Loucy (cell line): ENCODE data around the gene UNC93A.

Source experiments
- H2AFZ ChIP-seq: fragments of 200-600 bp; sonication (generic); 2 replicates; pipeline ENCODE4 v1.6.0; 2016; ENCODE audit warnings: antibody characterized with exemption, mild to moderate bottlenecking, low read length, moderate library complexity
- H3F3A ChIP-seq: fragments of 200-600 bp; 2 replicates; pipeline ENCODE4 v1.6.0; 2016; ENCODE audit warnings: antibody characterized with exemption, low read depth, mild to moderate bottlenecking
- H3K27me3 ChIP-seq: fragments of 200-600 bp; sonication (generic); 2 replicates; pipeline ENCODE4 v1.6.1; 2014; ENCODE audit warnings: low read length, mild to moderate bottlenecking; ENCODE audit not compliant: insufficient read depth, poor library complexity, severe bottlenecking
- H3K36me3 ChIP-seq: fragments of 200-600 bp; sonication (generic); 2 replicates; pipeline ENCODE4 v1.6.1; 2016; ENCODE audit warnings: low read length; ENCODE audit not compliant: insufficient read depth
- H3K4me1 ChIP-seq: fragments of 200-600 bp; sonication (generic); 2 replicates; pipeline ENCODE4 v1.5.1; 2014; ENCODE audit warnings: low read length, mild to moderate bottlenecking; ENCODE audit not compliant: insufficient read depth, poor library complexity, severe bottlenecking
- H3K4me2 ChIP-seq: fragments of 200-600 bp; sonication (generic); 2 replicates; pipeline ENCODE4 v1.6.0; 2014; ENCODE audit warnings: antibody characterized with exemption, low read length, low read depth, mild to moderate bottlenecking; ENCODE audit not compliant: poor library complexity, severe bottlenecking
- H3K4me3 ChIP-seq: fragments of 200-600 bp; sonication (generic); 2 replicates; pipeline ENCODE4 v1.5.1; 2014; ENCODE audit warnings: low read length, mild to moderate bottlenecking, mixed read lengths; ENCODE audit not compliant: poor library complexity, severe bottlenecking
- H3K79me2 ChIP-seq: fragments of 200-600 bp; sonication (generic); 2 replicates; pipeline ENCODE4 v1.6.1; 2014; ENCODE audit warnings: low read length; ENCODE audit not compliant: insufficient read depth
- H3K9ac ChIP-seq: fragments of 200-600 bp; sonication (generic); 2 replicates; pipeline ENCODE4 v1.6.0; 2014; ENCODE audit warnings: mild to moderate bottlenecking, low read depth, low read length, moderate library complexity; ENCODE audit not compliant: poor library complexity, severe bottlenecking
- H3K9me2 ChIP-seq: fragments of 200-600 bp; sonication (generic); replicated peaks from 2 replicates; pipeline ENCODE4 v1.6.1; 2016; ENCODE audit warnings: low read depth, low read length, mixed read lengths
- H3K9me3 ChIP-seq: fragments of 200-600 bp; sonication (generic); 2 replicates; pipeline ENCODE4 v1.6.1; 2014; ENCODE audit warnings: mild to moderate bottlenecking, antibody characterized with exemption, low read length, low read depth; ENCODE audit not compliant: insufficient read depth
- H4K20me1 ChIP-seq: fragments of 200-600 bp; sonication (generic); 2 replicates; pipeline ENCODE4 v1.6.0; 2014; ENCODE audit warnings: antibody characterized with exemption, low read length, mild to moderate bottlenecking; ENCODE audit not compliant: insufficient read depth, poor library complexity, severe bottlenecking
- EZH2phosphoT487 ChIP-seq: fragments of 200-600 bp; IDR thresholded peaks from 2 replicates; pipeline ENCODE4 v1.6.1; 2018; ENCODE audit warnings: antibody characterized with exemption, mild to moderate bottlenecking, moderate library complexity, borderline replicate concordance
- TF ChIP-seq, protein P1 (sequence below): fragments of 200-600 bp; sonication (generic); conservative IDR thresholded peaks from 2 replicates; pipeline ENCODE4 v1.5.1; 2014; ENCODE audit warnings: mild to moderate bottlenecking, antibody characterized with exemption, low read length

UNC93A gene

DNA sequence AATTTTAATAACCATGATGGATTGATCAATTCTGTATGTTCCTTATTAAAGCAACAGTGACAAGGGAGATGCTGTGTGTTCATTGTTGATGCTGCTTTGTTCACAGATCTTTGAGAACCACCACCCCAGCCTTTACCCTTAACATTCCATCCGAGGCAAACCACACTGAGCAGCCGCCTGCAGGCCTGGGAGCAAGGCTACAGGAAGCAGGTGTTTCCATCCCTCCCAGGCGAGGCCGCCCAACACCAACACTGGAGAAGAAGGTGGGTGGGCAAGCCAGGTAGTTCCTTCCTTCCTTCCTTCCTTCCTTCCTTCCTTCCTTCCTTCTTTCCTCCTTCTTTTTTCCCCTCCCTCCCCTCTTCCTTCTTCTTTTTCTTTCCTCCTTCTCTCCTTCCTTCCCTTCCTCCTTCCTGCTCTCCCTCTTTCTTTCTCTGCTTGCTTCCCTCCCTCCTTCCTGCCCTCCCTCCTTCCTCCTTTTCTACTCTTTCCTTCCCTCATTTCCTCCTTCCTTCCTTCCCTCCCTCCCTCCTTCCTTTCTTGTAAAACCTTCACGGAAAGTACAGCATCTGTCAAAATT, 47.5 kb downstream of the UNC93A start:
- Histone ChIP-seq H3K36me3 (no peaks in the 10 kb centered on the region), H3K4me3 (no peak overlapping the region), H3K9me3 (no peaks in the 10 kb centered on the region), H3K4me1 (no peaks in the 10 kb centered on the region), H3K27me3 (no peaks in the 10 kb centered on the region), H3F3A (no peaks in the 10 kb centered on the region), H3K9ac (no peak overlapping the region), H3K9me2 (no peaks in the 10 kb centered on the region), H3K79me2 (no peaks in the 10 kb centered on the region), H3K4me2 (no peak overlapping the region), H2AFZ (no peak overlapping the region), H4K20me1 (no peaks in the 10 kb centered on the region)
- TF ChIP-seq, protein P1, sequence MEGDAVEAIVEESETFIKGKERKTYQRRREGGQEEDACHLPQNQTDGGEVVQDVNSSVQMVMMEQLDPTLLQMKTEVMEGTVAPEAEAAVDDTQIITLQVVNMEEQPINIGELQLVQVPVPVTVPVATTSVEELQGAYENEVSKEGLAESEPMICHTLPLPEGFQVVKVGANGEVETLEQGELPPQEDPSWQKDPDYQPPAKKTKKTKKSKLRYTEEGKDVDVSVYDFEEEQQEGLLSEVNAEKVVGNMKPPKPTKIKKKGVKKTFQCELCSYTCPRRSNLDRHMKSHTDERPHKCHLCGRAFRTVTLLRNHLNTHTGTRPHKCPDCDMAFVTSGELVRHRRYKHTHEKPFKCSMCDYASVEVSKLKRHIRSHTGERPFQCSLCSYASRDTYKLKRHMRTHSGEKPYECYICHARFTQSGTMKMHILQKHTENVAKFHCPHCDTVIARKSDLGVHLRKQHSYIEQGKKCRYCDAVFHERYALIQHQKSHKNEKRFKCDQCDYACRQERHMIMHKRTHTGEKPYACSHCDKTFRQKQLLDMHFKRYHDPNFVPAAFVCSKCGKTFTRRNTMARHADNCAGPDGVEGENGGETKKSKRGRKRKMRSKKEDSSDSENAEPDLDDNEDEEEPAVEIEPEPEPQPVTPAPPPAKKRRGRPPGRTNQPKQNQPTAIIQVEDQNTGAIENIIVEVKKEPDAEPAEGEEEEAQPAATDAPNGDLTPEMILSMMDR, result no peak
- TF ChIP-seq EZH2phosphoT487, result no peak

- Histone ChIP-seq H3K36me3 (no peaks in the 10 kb centered on the region), H3K4me2 (no peak overlapping the region), H3K4me3 (no peak overlapping the region), H3K9ac (no peak overlapping the region), H4K20me1 (no peaks in the 10 kb centered on the region), H3F3A (no peaks in the 10 kb centered on the region), H3K79me2 (no peaks in the 10 kb centered on the region), H3K9me2 (no peaks in the 10 kb centered on the region), H3K9me3 (no peaks in the 10 kb centered on the region), H3K4me1 (no peaks in the 10 kb centered on the region), H3K27me3 (no peaks in the 10 kb centered on the region), H2AFZ (no peak overlapping the region)
- TF ChIP-seq, protein P1, result no peak
- TF ChIP-seq EZH2phosphoT487, result no peak
Observed at GRCh38 chr6:167341038-167341583, 50.0 kb downstream of the UNC93A start.

DNA sequence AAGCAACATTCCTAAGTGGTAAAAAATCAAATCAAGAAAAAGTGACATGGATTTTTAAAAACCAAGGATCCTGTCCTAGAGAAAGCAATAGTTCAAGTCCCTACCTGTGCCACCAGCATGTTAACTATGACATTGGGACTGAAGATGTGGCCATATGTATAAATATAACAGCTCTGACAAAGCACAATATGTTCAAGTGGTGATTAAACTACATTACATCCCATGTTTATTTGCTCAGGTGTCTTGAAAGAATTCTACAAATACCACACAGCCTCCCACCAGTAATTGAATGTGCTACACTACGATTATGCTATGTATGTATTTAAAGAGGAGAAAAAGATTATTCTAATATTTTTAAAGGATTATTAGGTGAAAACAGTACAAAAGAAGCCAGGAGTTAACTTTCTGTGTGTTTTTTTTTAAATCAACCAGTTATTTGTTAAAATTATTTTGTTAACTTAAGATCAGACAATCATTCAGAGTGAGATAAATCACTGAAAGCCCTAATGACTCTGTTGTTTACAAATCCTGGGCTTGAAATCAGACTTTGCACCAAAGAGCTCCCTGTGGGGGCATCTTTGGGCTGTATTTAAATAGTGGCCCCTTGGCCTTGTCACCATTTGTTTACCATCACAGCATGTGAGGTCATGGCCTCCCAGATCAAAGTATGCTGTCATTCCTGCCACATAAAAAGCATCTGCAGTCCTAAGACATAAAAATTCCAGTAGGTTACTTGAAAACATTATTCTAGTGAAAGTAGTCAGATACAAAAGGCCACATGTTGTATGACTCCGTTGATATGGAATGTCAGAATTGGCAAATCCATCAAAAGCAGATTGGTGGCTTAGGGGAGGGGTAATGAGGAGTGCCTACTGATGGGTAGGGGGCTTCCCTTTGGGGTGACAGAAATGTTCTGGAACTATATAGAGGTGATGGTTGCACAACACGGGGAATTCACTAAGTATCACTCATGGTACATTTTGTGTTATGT, 50.8 kb downstream of the UNC93A start:
- Histone ChIP-seq H3K4me3 (no peak overlapping the region), H3K4me2 (no peak overlapping the region), H3K9me2 (no peaks in the 10 kb centered on the region), H3F3A (no peaks in the 10 kb centered on the region), H3K9me3 (no peaks in the 10 kb centered on the region), H3K4me1 (no peaks in the 10 kb centered on the region), H3K36me3 (no peaks in the 10 kb centered on the region), H3K27me3 (no peaks in the 10 kb centered on the region), H2AFZ (no peak overlapping the region), H4K20me1 (no peaks in the 10 kb centered on the region), H3K79me2 (no peaks in the 10 kb centered on the region), H3K9ac (no peak overlapping the region)
- no peak for TF ChIP-seq EZH2phosphoT487
- TF ChIP-seq, protein P1, result no peak
